HG03060 (cell line): ENCODE results near the gene KRTAP23-1.

Experiments
- ATAC-seq: cut with Tn5 transposase; IDR thresholded peaks from one replicate; pipeline ENCODE4 v1.9.1; 2021; ENCODE audit warnings: low read depth, moderate number of reproducible peaks; ENCODE audit not compliant: unreplicated experiment

KRTAP23-1 gene

GRCh38 chr21:30315701-30316100 is 32.7 kb downstream of the KRTAP23-1 start:
- ATAC-seq = no peak

- ATAC-seq = no peak
Observed at GRCh38 chr21:30306884-30307283, 41.5 kb downstream of the KRTAP23-1 start.

- ATAC-seq = no peak
Observed at GRCh38 chr21:30305136-30305535, 43.3 kb downstream of the KRTAP23-1 start.
